ENCODE results near the gene DCDC2C.

The DCDC2C gene

GRCh38 chr2:3827673-3828575 is 124.5 kb downstream of the DCDC2C start:
- DNase-seq = peak in 2 of 51 donors; percentile 5 to 13

DNA sequence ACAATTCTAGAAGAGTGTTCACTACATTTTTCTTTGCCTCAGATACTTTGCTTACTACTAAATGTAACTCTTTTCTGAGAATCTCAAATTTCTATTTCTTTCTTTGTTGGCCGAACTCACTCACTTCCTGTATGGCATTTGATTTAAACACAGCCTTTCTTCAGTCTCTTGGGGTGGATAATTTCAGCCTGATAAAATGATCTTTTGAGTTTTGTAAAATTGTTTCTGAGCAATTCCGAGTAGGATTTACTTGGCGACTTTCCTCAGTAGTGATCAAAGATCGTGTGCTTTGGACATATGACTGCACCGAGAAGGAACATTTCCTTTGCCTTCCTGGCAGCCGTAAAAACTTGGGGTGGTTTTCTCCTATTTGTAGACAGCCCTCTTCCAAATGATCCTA is 127.4 kb downstream of the DCDC2C start:
- no peak for DNase-seq

- no peak for DNase-seq
Observed at GRCh38 chr2:3837086-3837485, 133.7 kb downstream of the DCDC2C start.

DNA sequence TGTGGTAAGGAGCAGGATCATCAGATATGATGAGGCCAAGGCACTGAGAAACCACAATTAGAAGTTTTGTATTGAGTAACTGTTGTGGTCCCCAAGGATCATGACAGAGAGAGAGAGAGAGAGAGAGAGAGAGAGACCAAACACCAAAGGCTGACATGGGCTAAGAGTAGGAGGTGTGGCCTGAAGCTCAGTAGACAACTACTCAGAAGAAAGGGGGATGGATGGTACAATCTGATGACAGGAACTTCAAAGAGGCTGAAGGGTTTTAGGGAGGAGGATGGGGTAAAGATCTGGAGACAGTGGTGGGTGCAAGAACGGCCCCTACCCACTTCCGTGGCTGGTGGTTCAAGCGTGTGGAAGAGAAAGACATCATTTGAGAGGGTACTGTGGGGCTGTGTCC is 135.0 kb downstream of the DCDC2C start:
- no peak for DNase-seq

GRCh38 chr2:3839476-3839875 is 136.1 kb downstream of the DCDC2C start:
- peak in 2 of 51 donors; percentile 5 to 20 for DNase-seq

GRCh38 chr2:3840611-3841155 is 137.3 kb downstream of the DCDC2C start:
- no peak for DNase-seq

DNA sequence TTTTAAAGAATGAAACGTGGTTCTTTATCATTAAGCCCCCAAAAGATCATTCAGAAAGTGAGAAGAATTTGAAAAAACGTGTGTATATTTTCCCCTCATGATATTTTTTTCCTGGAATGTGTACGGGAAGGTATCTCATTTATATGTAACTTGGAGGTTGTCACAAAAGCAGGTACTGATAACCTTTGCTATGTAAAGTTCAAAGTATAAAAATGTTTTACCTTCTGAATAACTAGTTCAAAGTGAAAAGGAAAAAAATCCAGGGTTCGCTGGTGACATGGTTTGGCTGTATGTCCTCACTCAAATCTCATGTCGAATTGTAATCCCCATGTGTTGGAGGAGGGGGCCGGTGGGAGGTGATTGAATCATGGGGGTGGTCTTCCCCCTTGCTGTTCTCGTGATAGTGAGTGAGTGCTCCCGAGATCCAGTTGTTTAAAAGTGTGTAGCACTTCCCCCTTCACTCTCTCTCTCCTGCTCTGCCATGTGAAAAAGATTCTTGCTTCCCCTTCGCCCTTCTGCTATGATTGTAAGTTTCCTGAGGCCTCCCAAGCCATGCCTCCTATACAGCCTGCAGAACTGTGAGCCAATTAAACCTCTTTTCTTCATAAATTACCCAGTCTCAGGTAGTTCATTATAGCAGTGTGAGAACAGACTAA is 144.2 kb downstream of the DCDC2C start:
- no peak for DNase-seq

DNA sequence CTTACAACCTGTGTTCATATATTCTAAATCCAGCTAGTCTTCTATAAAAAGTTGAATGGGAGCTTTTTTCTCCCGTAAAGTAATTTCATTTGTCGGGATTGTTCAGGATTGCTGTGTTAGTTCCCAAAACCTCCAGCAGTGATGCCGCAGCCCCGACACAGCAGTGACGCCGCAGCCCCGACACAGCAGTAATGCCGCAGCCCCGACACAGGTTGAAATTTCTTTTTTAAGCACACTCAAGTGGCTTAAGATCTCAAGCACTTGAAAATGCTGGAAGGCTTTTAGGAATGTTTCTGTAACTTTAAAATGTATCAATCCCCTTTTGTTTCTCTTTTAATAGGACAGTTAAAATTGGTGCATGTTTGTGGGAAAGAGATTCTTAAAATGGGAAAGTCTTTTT is 145.4 kb downstream of the DCDC2C start:
- DNase-seq = peak in 1 of 51 donors; percentile 4

DNA sequence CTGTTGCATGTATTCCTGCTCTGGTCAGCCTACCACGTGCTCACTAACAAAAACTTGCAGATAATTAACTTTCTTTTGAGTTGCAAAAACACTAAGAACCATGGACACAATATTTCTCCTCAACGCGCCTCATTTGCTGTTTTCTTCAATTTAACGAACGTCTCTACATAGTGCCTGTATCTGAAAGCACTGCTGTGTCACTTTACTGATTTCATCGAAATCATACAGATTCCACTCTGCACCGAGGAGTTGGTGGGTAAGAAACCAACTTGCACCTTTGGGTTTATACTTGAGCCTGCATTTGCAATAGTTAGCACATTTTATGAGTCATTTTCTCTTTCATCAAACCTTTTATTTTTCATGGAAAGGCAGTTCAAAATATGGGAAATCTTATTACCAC is 145.8 kb downstream of the DCDC2C start:
- DNase-seq = no peak

GRCh38 chr2:3857576-3857975 is 154.2 kb downstream of the DCDC2C start:
- DNase-seq = no peak

GRCh38 chr2:3864943-3865865 is 161.8 kb downstream of the DCDC2C start:
- no peak for DNase-seq

DNA sequence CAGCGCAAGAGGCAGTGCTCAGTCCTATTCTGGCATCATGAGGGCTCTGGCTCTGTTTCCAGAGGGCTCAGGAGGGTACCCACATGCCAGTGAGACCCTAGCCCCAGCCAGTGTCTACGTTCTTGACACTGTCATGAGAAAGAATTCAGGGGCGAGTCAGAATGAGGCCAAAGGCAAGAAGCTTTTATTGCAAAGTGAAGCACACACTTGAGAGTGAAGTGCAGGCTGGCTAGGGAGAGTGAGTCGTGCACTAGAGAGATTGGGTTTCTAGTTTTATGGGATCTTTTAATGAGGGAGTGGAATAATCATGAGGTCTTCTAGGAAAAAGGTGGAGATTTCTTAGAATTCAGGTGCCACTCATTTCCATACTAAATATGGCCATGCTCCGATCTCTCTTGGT is 164.1 kb downstream of the DCDC2C start:
- DNase-seq = no peak

DNA sequence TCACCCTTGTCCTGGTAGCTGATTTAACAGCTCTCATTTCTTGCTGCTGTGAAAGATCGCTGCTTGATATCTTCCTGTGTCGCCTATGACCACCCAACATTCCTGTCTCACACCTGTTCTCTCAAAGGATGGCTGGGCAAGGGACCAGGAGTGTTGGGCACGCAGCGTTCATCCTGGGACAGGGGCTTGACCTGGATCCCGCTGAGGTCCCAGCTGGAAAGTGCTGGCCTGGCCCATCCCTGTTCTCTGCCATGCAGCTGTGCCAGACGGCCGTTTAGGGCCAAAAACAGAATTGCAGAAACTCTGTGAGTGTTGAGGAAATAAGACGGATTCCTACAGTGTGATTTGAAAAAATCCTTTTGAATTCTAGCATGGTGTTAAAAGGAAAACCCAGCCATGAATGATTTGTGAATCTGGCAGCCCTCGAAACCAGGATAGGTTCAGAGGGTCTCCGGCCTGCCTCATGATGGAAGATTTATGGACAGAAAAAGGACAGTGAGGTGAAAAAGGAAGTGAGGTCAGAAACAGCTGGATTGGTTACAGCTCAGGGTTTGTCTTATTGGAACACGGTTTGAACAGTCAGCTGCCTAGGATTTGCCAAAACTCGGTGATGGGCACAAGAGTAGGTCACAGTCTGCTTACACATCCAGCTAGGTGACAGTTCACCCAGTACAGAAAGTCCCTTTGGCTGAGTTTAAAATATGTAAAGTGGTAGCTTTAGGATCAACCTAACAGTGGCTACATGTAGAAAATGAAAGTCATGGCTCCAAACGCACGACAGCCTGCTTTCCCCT is 164.8 kb downstream of the DCDC2C start:
- no peak for DNase-seq

- DNase-seq = no peak
Observed at GRCh38 chr2:3870222-3870621, 166.8 kb downstream of the DCDC2C start.

- DNase-seq = no peak
Observed at GRCh38 chr2:3871002-3871401, 167.6 kb downstream of the DCDC2C start.

DNA sequence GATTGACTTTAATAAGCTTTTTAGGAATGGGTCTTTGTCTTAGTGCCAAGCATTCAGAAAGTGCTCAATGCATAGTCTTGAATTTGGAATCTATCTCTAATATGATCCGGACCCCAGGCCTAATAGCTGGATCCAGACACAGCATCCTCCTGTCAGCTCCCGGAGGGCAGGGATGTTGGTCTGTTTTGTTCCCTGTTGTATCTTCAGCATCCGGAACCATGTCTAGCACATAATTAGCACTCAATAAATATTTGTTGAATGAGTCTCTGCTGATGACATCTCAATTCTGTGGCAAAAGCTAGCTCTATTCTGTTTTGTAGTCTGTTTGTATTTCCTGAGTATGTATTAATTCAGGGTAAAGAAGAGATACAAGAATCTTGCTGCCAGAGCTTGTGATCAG is 169.1 kb downstream of the DCDC2C start:
- no peak for DNase-seq

DNA sequence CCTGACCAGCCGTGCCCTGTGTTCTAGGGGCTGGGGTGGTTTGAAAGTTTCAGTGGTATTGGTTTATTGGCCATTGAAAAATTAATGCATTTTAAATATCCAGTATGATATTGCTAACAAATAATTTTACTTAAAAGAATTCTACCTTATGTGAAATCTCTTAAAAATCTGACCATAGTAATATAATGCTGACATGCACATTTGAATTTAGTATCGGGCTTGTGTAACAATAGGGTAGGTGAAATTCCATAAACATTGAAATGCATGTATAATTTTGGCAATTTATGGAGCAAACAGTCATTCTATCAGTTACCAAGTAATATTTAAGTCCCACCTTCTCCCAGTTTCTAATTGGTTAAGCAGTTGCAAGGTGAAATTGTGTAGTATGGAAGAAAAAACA is 170.5 kb downstream of the DCDC2C start:
- DNase-seq = no peak

- no peak for DNase-seq
Observed at GRCh38 chr2:3876221-3876620, 172.8 kb downstream of the DCDC2C start.

DNA sequence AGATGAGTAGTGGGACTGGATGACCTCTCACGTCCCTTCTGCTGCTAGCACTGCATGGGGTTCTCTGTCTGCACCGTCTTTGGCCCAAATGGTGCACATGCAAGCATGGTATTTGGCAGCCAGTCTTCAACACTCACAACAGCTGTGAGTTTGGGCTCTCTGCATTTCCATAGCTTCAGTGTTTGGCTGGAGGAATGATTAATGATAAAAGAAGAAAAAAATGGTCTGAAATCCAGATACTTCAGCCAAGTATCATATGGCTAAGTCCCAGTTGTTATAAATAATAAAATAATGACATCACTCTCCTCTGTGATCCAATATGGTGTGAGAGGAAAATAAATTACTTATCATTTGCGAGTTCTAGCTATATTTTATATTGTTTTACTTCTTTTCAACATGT is 173.3 kb downstream of the DCDC2C start:
- no peak for DNase-seq

Measured in hypothalamus (tissue), 51 donors.